GM12878 (cell line): ENCODE results near the gene BAK1. TPM values are rescaled to one million over a fixed set of nuclear protein-coding genes. Genes with fewer than 3 reads are reported as not detected.

Experiments used
- ATAC-seq: fragments of 200-7000 bp; cut with Tn5 transposase; 3 replicates; pipeline ENCODE4 v1.9.1; 2020; ENCODE audit warnings: mild to moderate bottlenecking, moderate library complexity
- BruUV-seq: library from RNA; stranded (reverse); fragments of 400-500 nt; replicated peaks from 2 replicates; lab custom pipeline; 2021; lab: Mats Ljungman, UMichigan
- CTCF ChIA-PET: fragments of 300-600 bp; sonication (Branson Sonifier 250); formaldehyde crosslinking; extraction: SDS; loops from one replicate; lab custom pipeline; 2021; ENCODE audit warnings: inconsistent platforms; lab: Yijun Ruan, JAX
- POLR2A ChIA-PET: fragments of 350-600 bp; formaldehyde crosslinking; extraction: SDS; loops from one replicate; lab custom pipeline; 2021; ENCODE audit warnings: inconsistent platforms; lab: Charles Lee
- RAD21 ChIA-PET: fragments of 300-600 bp; sonication (Branson Sonifier 250); formaldehyde crosslinking; loops from one replicate; lab custom pipeline; 2023; ENCODE audit warnings: antibody characterized with exemption; ENCODE audit not compliant: unreplicated experiment; lab: Charles Lee
- SMC1A ChIA-PET: fragments of 300-600 bp; sonication (Branson Sonifier 250); formaldehyde crosslinking; loops from one replicate; lab custom pipeline; 2023; ENCODE audit not compliant: unreplicated experiment, uncharacterized antibody; lab: Charles Lee
- DNase-seq: peaks from one replicate; pipeline ENCODE4 v3.0.0-alpha.2; 2011; ENCODE audit warnings: low read depth, low spot score
- FAIRE-seq: peaks from 3 replicates; lab custom pipeline; 2011; peaks lifted over from hg19 to GRCh38; lab: Jason Lieb, UNC
- H2AFZ ChIP-seq: 2 replicates; pipeline ENCODE4 v1.6.0; 2011; ENCODE audit warnings: low read depth, low read length, control low read depth; ENCODE audit not compliant: control insufficient read depth
- H3K27ac ChIP-seq: 2 replicates; pipeline ENCODE4 v1.5.1; 2011; ENCODE audit warnings: control low read depth; ENCODE audit not compliant: control insufficient read depth, insufficient read depth
- H3K27me3 ChIP-seq, 2 experiments: replicated peaks in 1 of 2; 2 replicates each; pipeline versions ENCODE4 v1.6.0 to v1.6.1; 2011; ENCODE audit warnings: low read length in 1 of 2; ENCODE audit not compliant: control insufficient read depth in 2 of 2, insufficient read depth in 2 of 2
- H3K36me3 ChIP-seq, 2 experiments: 2 replicates each; pipeline ENCODE4 v1.5.1; 2011; ENCODE audit warnings: low read length in 1 of 2; ENCODE audit not compliant: control insufficient read depth in 2 of 2, insufficient read depth in 2 of 2
- H3K4me1 ChIP-seq: 2 replicates; pipeline ENCODE4 v1.6.1; 2011; ENCODE audit warnings: mild to moderate bottlenecking, low read length, moderate library complexity, mixed read lengths; ENCODE audit not compliant: control insufficient read depth, insufficient read depth
- H3K4me2 ChIP-seq: 2 replicates; pipeline ENCODE4 v1.6.0; 2011; ENCODE audit warnings: control low read depth; ENCODE audit not compliant: control insufficient read depth, insufficient read depth
- H3K4me3 ChIP-seq: fragments of 200-600 bp; sonication (generic); 2 replicates; pipeline ENCODE4 v1.5.1; 2016
- H3K79me2 ChIP-seq: 2 replicates; pipeline ENCODE4 v1.6.0; 2011; ENCODE audit warnings: low read length; ENCODE audit not compliant: control insufficient read depth, insufficient read depth
- H3K9ac ChIP-seq: 2 replicates; pipeline ENCODE4 v1.8.0; 2011; ENCODE audit warnings: low read length, control low read depth, mixed read lengths; ENCODE audit not compliant: control insufficient read depth, insufficient read depth
- H3K9me3 ChIP-seq: replicated peaks from 3 replicates; pipeline ENCODE4 v1.5.1; 2011; ENCODE audit warnings: mild to moderate bottlenecking, low read length; ENCODE audit not compliant: control insufficient read depth, insufficient read depth
- H4K20me1 ChIP-seq: 2 replicates; pipeline ENCODE4 v1.6.0; 2011; ENCODE audit not compliant: control insufficient read depth, insufficient read depth
- BHLHE40 ChIP-seq, 2 experiments: fragments of 450-650 bp in 1 of 2; IDR thresholded peaks; 2 replicates each; pipeline ENCODE4 v1.6.1; 2011 to 2017; ENCODE audit warnings: low read depth in 2 of 2, borderline replicate concordance in 1 of 2, improper control_type of control experiment in 1 of 2, low read length in 1 of 2, mild to moderate bottlenecking in 1 of 2
- CBFB ChIP-seq: IDR thresholded peaks from 2 replicates; pipeline ENCODE4 v1.6.1; 2016; ENCODE audit warnings: antibody characterized with exemption, low read depth
- CBX5 ChIP-seq: sonication (generic); IDR thresholded peaks from 2 replicates; pipeline ENCODE4 v1.6.1; 2016; ENCODE audit warnings: low read depth, moderate library complexity, mild to moderate bottlenecking, inconsistent platforms
- HCFC1 ChIP-seq: fragments of 150-350 bp; IDR thresholded peaks from 2 replicates; pipeline ENCODE4 v1.6.1; 2014; ENCODE audit warnings: low read length
- LARP7 ChIP-seq: fragments of 450-650 bp; IDR thresholded peaks from 2 replicates; pipeline ENCODE4 v1.6.1; 2017; ENCODE audit warnings: mild to moderate bottlenecking
- STAT1 ChIP-seq: fragments of 450-650 bp; conservative IDR thresholded peaks from 2 replicates; pipeline ENCODE4 v1.6.1; 2014; ENCODE audit warnings: antibody characterized with exemption, mild to moderate bottlenecking
- ZNF207 ChIP-seq: fragments of 450-650 bp; IDR thresholded peaks from 2 replicates; pipeline ENCODE4 v1.6.1; 2014; ENCODE audit warnings: antibody characterized with exemption, mild to moderate bottlenecking, borderline replicate concordance
- ZNF24 ChIP-seq: fragments of 450-650 bp; IDR thresholded peaks from 2 replicates; pipeline ENCODE4 v1.6.1; 2017; ENCODE audit warnings: antibody characterized with exemption, mild to moderate bottlenecking
- WGBS: methylation state at CpG from one replicate; pipeline ENCODE4 v1.1.6; 2016; ENCODE audit warnings: low lambda C conversion rate; ENCODE audit not compliant: insufficient replicate concordance, insufficient coverage; ENCODE audit errors: missing lambda C conversion rate; 5-methylcytosine and 5-hydroxymethylcytosine counted together
- in situ Hi-C: fragments of 300-500 bp; cut with MboI; formaldehyde crosslinking; loops from 9 replicates; pipeline ENCODE4 v1.14.3; 2018; ENCODE audit warnings: mixed read lengths
- intact Hi-C: fragments of 100-400 bp; cut with micrococcal nuclease; formaldehyde crosslinking; loops from one replicate; pipeline ENCODE4 v1.14.2; 2022; ENCODE audit not compliant: unreplicated experiment
- polyA plus RNA-seq, 11 experiments: library from polyadenylated mRNA; depleted of rRNA in 4 of 11; unstranded in 6 of 11; stranded (reverse) in 5 of 11; fragments of >200 nt; fragmentation: Nextera tagmentation in 4 of 11; fragmentation: Illumina TruSeq in 1 of 11; extraction: Ambion mirVana in 4 of 11; extraction: Trizol in 1 of 11; gene quantifications; 1 replicate in 1 of 11; 2 replicates in 10 of 11; pipeline versions ENCODE4 v1.2.1 to v1.2.3, GENCODE V29; 2011 to 2016; ENCODE audit warnings: inconsistent platforms in 2 of 11, missing spikeins in 2 of 11, low read depth in 1 of 11
- total RNA-seq, 4 experiments: library from RNA; depleted of rRNA in 3 of 4; stranded (reverse); fragments of >200 nt in 3 of 4; fragmentation: Illumina TruSeq in 1 of 4; extraction: Trizol in 1 of 4; gene quantifications; 2 replicates each; pipeline versions ENCODE4 v1.2.1 to v1.2.3, GENCODE V29; 2013 to 2021
- TF ChIP-seq, protein P1 (sequence below): IDR thresholded peaks from 2 replicates; pipeline ENCODE4 v1.6.1; 2012; ENCODE audit warnings: low read depth, low read length, improper control_type of control experiment
- TF ChIP-seq, protein P2 (sequence below): IDR thresholded peaks from 2 replicates; pipeline ENCODE4 v1.6.1; 2011; ENCODE audit warnings: mild to moderate bottlenecking, low read depth, low read length, moderate library complexity; ENCODE audit not compliant: insufficient replicate concordance

Gene BAK1
- total and polyA plus RNA-seq, 10 of the 15 experiments (the other 5 are each of a cell fraction or from before 2014, with no cell fraction given), result 6.3 to 65.8 (median 29.6) TPM

DNA sequence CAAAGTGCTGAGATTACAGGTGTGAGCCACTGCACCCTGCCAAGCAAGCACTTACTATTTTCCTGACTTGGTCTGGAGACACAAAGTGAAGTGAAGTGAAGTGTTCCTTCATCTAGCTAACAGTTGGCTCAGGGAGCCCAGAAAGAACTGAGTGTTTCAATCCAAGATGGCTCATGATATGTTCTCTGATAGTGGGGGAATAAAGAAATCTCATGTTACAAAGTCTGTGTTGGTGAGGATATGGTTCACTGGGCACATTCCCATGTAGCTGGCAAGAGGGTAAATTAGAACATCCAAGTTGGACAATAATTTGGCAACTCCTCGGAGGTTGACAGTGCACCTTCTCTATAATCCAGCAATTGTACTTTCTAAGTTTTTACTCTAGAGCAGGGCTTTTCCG, 36.0 kb upstream of the BAK1 start:
- no peak for ATAC-seq
- intact Hi-C loops, result no loop called here

DNA sequence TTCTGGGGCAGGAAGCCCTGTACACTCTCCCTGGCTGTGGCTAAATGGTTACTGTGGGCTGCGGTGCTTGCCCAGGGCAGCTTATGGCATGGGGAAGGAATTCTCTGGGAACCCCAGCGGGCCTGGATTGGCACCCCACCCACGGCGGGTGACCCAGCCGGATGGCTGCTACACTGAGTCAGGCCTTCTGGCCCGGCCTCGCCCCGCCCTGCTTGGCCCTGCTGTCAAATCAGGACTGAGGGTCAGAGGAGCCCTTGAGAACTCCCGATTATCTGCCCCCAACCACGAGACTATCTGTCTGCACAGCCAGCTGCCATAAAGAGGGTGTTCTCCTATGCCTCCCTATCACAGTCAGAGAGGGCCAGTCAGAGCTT, 33.7 kb upstream of the BAK1 start:
- ChIA-PET RAD21 (no interaction called here), CTCF (interaction anchor here (1.2 kb wide), 1 partner anchor 29 kb away, joined by 4 read pairs; no protein-coding TSS in a partner anchor), POLR2A (no interaction called here), SMC1A (interaction anchor here (1.2 kb wide), 2 partner anchors 28 to 43 kb away, joined by 3 read pairs; no protein-coding TSS in a partner anchor)
- no peak for ATAC-seq
- no peak overlapping the region for H3K4me3 ChIP-seq
- no peaks in the 10 kb centered on the region for H3K79me2 ChIP-seq
- no TSS peak for BruUV-seq
- no peaks in the 10 kb centered on the region; the same call in 2 of the 3 replicates for H3K9me3 ChIP-seq
- intact Hi-C loops (no loop called here), in situ Hi-C loops (no loop called here)
- H3K27ac ChIP-seq, result no peak overlapping the region
- no peaks in the 10 kb centered on the region for H4K20me1 ChIP-seq
- WGBS, result 49% methylated on average over 9 of the region's 10 CpGs
- H3K4me1 ChIP-seq, result no peaks in the 10 kb centered on the region
- H3K4me2 ChIP-seq, result no peak overlapping the region
- DNase-seq, result no peak
- TF ChIP-seq BHLHE40 (IDR thresholded peaks at IDR 0.05; ENCODE audit: borderline replicate concordance in 1 of 2, low read depth in 2 of 2, low read length in 1 of 2) (no peak), LARP7 (no peak), HCFC1 (no peak)
- TF ChIP-seq, protein P1, sequence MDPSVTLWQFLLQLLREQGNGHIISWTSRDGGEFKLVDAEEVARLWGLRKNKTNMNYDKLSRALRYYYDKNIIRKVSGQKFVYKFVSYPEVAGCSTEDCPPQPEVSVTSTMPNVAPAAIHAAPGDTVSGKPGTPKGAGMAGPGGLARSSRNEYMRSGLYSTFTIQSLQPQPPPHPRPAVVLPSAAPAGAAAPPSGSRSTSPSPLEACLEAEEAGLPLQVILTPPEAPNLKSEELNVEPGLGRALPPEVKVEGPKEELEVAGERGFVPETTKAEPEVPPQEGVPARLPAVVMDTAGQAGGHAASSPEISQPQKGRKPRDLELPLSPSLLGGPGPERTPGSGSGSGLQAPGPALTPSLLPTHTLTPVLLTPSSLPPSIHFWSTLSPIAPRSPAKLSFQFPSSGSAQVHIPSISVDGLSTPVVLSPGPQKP, result no peak
- no peaks in the 10 kb centered on the region for H3K36me3 ChIP-seq
- H3K27me3 ChIP-seq, result no peaks in the 10 kb centered on the region
- FAIRE-seq, result no peak
- H2AFZ ChIP-seq, result no peak overlapping the region
- no peak overlapping the region for H3K9ac ChIP-seq

More for the DNA sequence above, 36.0 kb upstream of the BAK1 start:
- CTCF ChIA-PET, result no interaction called here
- POLR2A ChIA-PET, result no interaction called here
- SMC1A ChIA-PET, result no interaction called here
- no peaks in the 10 kb centered on the region for H4K20me1 ChIP-seq
- no peaks in the 10 kb centered on the region; the same call in 1 of the 2 replicates for H3K79me2 ChIP-seq
- WGBS, result 88% methylated on average over 2 of the region's 2 CpGs
- no peak overlapping the region for H3K4me2 ChIP-seq
- H3K36me3 ChIP-seq, result no peaks in the 10 kb centered on the region
- H2AFZ ChIP-seq, result no peak overlapping the region
- TF ChIP-seq ZNF207 (no peak), STAT1 (no peak), CBX5 (no peak), CBFB (no peak), ZNF24 (no peak)
- TF ChIP-seq, protein P2, sequence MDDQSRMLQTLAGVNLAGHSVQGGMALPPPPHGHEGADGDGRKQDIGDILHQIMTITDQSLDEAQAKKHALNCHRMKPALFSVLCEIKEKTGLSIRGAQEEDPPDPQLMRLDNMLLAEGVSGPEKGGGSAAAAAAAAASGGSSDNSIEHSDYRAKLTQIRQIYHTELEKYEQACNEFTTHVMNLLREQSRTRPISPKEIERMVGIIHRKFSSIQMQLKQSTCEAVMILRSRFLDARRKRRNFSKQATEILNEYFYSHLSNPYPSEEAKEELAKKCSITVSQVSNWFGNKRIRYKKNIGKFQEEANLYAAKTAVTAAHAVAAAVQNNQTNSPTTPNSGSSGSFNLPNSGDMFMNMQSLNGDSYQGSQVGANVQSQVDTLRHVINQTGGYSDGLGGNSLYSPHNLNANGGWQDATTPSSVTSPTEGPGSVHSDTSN, result no peak
- RAD21 ChIA-PET, result no interaction called here
- H3K4me3 ChIP-seq, result no peak overlapping the region
- no peaks in the 10 kb centered on the region for H3K4me1 ChIP-seq
- in situ Hi-C loops, result no loop called here
- FAIRE-seq (no peak), DNase-seq (no peak)
- H3K9me3 ChIP-seq, result no peaks in the 10 kb centered on the region; the same call in 2 of the 3 replicates
- no peak overlapping the region for H3K9ac ChIP-seq
- H3K27ac ChIP-seq, result no peak overlapping the region
- no peaks in the 10 kb centered on the region for H3K27me3 ChIP-seq
- no TSS peak for BruUV-seq
